SK-N-SH (cell line): ENCODE data around the gene KCNB1. TPM values are rescaled to one million over a fixed set of nuclear protein-coding genes. Genes with fewer than 3 reads are reported as not detected.

Source experiments
- CTCF ChIA-PET: fragments of 300-600, 350-600 bp; formaldehyde crosslinking; extraction: SDS; loops from one replicate; lab custom pipeline; 2021; lab: Yijun Ruan, JAX
- POLR2A ChIA-PET: fragments of 350-600 bp; sonication (Branson Sonifier 250); formaldehyde crosslinking; extraction: SDS; loops from one replicate; lab custom pipeline; 2020; ENCODE audit warnings: antibody characterized with exemption, inconsistent platforms; lab: Yijun Ruan, JAX
- DNase-seq: peaks from one replicate; pipeline ENCODE4 v3.0.0; 2012
- H2AFZ ChIP-seq: fragments of 200-600 bp; sonication (generic); 2 replicates; pipeline ENCODE4 v1.8.1; 2016; ENCODE audit warnings: antibody characterized with exemption, mild to moderate bottlenecking, low read depth
- H3F3A ChIP-seq: fragments of 200-600 bp; sonication (generic); replicated peaks from 2 replicates; pipeline ENCODE3; 2016; ENCODE audit warnings: antibody characterized with exemption, mild to moderate bottlenecking; ENCODE audit not compliant: insufficient read depth
- H3K27ac ChIP-seq, 2 experiments: fragments of 200-500 bp in 1 of 2; fragments of 200-600 bp in 1 of 2; sonication (Bioruptor generic) in 1 of 2; sonication (generic), shearing (Covaris generic) in 1 of 2; 2 replicates each; pipeline versions ENCODE4 v1.5.1 to v1.6.1; 2014 to 2016; ENCODE audit warnings: low read depth in 2 of 2, inconsistent platforms in 1 of 2, low read length in 1 of 2, mild to moderate bottlenecking in 1 of 2, mixed read lengths in 1 of 2
- H3K27me3 ChIP-seq: fragments of 200-600 bp; sonication (generic), shearing (Covaris generic); 2 replicates; pipeline ENCODE4 v1.6.1; 2016; ENCODE audit warnings: mixed run types; ENCODE audit not compliant: insufficient read depth
- H3K36me3 ChIP-seq, 2 experiments: fragments of 200-500 bp in 1 of 2; fragments of 200-600 bp in 1 of 2; sonication (Bioruptor generic) in 1 of 2; sonication (generic) in 1 of 2; replicated peaks in 1 of 2; 2 replicates each; pipeline versions ENCODE3 to v1.5.1; 2014 to 2016; ENCODE audit warnings: low read length in 1 of 2, mild to moderate bottlenecking in 1 of 2; ENCODE audit not compliant: insufficient read depth in 2 of 2, control insufficient read depth in 1 of 2
- H3K4me1 ChIP-seq, 2 experiments: fragments of 200-500 bp in 1 of 2; fragments of 200-600 bp in 1 of 2; sonication (Bioruptor generic) in 1 of 2; sonication (generic), shearing (Covaris generic) in 1 of 2; 2 replicates each; pipeline versions ENCODE4 v1.5.1 to v1.6.1; 2014 to 2016; ENCODE audit warnings: low read depth in 1 of 2, low read length in 1 of 2, mixed run types in 1 of 2; ENCODE audit not compliant: insufficient read depth in 2 of 2, control insufficient read depth in 1 of 2
- H3K4me2 ChIP-seq: fragments of 200-600 bp; sonication (generic), shearing (Covaris generic); 2 replicates; pipeline ENCODE4 v1.6.1; 2017; ENCODE audit warnings: mixed run types
- H3K4me3 ChIP-seq, 2 experiments: fragments of 200-500 bp in 1 of 2; fragments of 200-600 bp in 1 of 2; sonication (Bioruptor generic) in 1 of 2; sonication (generic), shearing (Covaris generic) in 1 of 2; 2 replicates each; pipeline versions ENCODE4 v1.5.1 to v1.8.1; 2014 to 2016; ENCODE audit warnings: low read depth in 2 of 2, inconsistent platforms in 1 of 2, low read length in 1 of 2, mild to moderate bottlenecking in 1 of 2, mixed read lengths in 1 of 2, moderate library complexity in 1 of 2
- H3K79me2 ChIP-seq: fragments of 200-600 bp; sonication (generic); 2 replicates; pipeline ENCODE4 v1.8.1; 2017; ENCODE audit warnings: mild to moderate bottlenecking; ENCODE audit not compliant: insufficient read depth
- H3K9ac ChIP-seq: fragments of 200-600 bp; sonication (generic); 2 replicates; pipeline ENCODE4 v1.6.1; 2017; ENCODE audit warnings: mixed run types
- H3K9me2 ChIP-seq: fragments of 200-600 bp; sonication (generic); 2 replicates; pipeline ENCODE4 v1.6.1; 2017; ENCODE audit warnings: mixed run types
- H3K9me3 ChIP-seq: fragments of 200-600 bp; sonication (generic); 2 replicates; pipeline ENCODE4 v1.6.1; 2017; ENCODE audit warnings: mixed run types, mild to moderate bottlenecking, moderate library complexity
- H4K20me1 ChIP-seq: fragments of 200-600 bp; sonication (generic); 2 replicates; pipeline ENCODE4 v1.6.1; 2017; ENCODE audit warnings: mild to moderate bottlenecking, mixed run types; ENCODE audit not compliant: insufficient read depth
- CHD2 ChIP-seq: fragments of 150-350 bp; IDR thresholded peaks from 2 replicates; pipeline ENCODE4 v1.6.1; 2018; ENCODE audit warnings: low read length; ENCODE audit not compliant: partially characterized antibody
- CTCF ChIP-seq: fragments of 200-600 bp; sonication (generic); IDR thresholded peaks from 2 replicates; pipeline ENCODE4 v1.6.1; 2017; ENCODE audit warnings: antibody characterized with exemption, mild to moderate bottlenecking, moderate library complexity
- ELF1 ChIP-seq: IDR thresholded peaks from 2 replicates; pipeline ENCODE4 v1.4.0; 2012
- EP300 ChIP-seq, 2 experiments: IDR thresholded peaks; 2 replicates each; pipeline versions ENCODE4 v1.4.0 to v1.6.1; 2012; ENCODE audit warnings: borderline replicate concordance in 1 of 2, low read depth in 1 of 2, low read length in 1 of 2
- EZH2phosphoT487 ChIP-seq: fragments of 200-600 bp; sonication (generic); IDR thresholded peaks from 2 replicates; pipeline ENCODE4 v1.6.1; 2017; ENCODE audit warnings: low read depth, mixed run types, mild to moderate bottlenecking, antibody characterized with exemption, moderate library complexity, borderline replicate concordance
- FOSL2 ChIP-seq: IDR thresholded peaks from 2 replicates; pipeline ENCODE4 v1.4.0; 2012; ENCODE audit warnings: low read depth, mild to moderate bottlenecking, moderate library complexity, borderline replicate concordance
- FOXJ3 ChIP-seq: sonication (generic); formaldehyde crosslinking; IDR thresholded peaks from 2 replicates; pipeline ENCODE4 v1.5.1; 2020; ENCODE audit warnings: mild to moderate bottlenecking, missing genetic modification reagents
- GABPA ChIP-seq: IDR thresholded peaks from 2 replicates; pipeline ENCODE4 v1.4.0; 2012; ENCODE audit warnings: low read depth, mild to moderate bottlenecking
- JUND ChIP-seq: IDR thresholded peaks from 2 replicates; pipeline ENCODE4 v1.4.0; 2012
- MAX ChIP-seq: IDR thresholded peaks from 2 replicates; pipeline ENCODE4 v1.4.0; 2012; ENCODE audit warnings: low read depth
- MEF2A ChIP-seq: IDR thresholded peaks from 2 replicates; pipeline ENCODE4 v1.4.0; 2012; ENCODE audit warnings: low read depth, borderline replicate concordance
- MXI1 ChIP-seq: IDR thresholded peaks from 2 replicates; pipeline ENCODE4 v1.6.1; 2012; ENCODE audit warnings: mild to moderate bottlenecking, low read depth, low read length, improper control_type of control experiment
- NFIC ChIP-seq: IDR thresholded peaks from 2 replicates; pipeline ENCODE4 v1.4.0; 2012; ENCODE audit warnings: borderline replicate concordance
- NRF1 ChIP-seq: IDR thresholded peaks from 2 replicates; pipeline ENCODE4 v1.6.1; 2012; ENCODE audit warnings: low read depth, mild to moderate bottlenecking, low read length
- PBX3 ChIP-seq: IDR thresholded peaks from 2 replicates; pipeline ENCODE4; 2012
- POLR2AphosphoS5 ChIP-seq: IDR thresholded peaks from 2 replicates; pipeline ENCODE4 v1.6.1; 2012; ENCODE audit warnings: low read depth, low read length
- RAD21 ChIP-seq: IDR thresholded peaks from 2 replicates; pipeline ENCODE4 v1.6.1; 2012; ENCODE audit warnings: mild to moderate bottlenecking, low read length
- RCOR1 ChIP-seq: fragments of 150-350 bp; IDR thresholded peaks from 2 replicates; pipeline ENCODE4 v1.6.1; 2017; ENCODE audit warnings: antibody characterized with exemption, low read length
- RFX5 ChIP-seq: IDR thresholded peaks from 2 replicates; pipeline ENCODE4 v1.6.1; 2012; ENCODE audit warnings: mild to moderate bottlenecking, improper control_type of control experiment, low read length
- RXRA ChIP-seq: IDR thresholded peaks from 2 replicates; pipeline ENCODE4 v1.4.0; 2012; ENCODE audit warnings: low read depth, mild to moderate bottlenecking, borderline replicate concordance
- SMC3 ChIP-seq: IDR thresholded peaks from 2 replicates; pipeline ENCODE4 v1.6.1; 2012; ENCODE audit warnings: low read depth, low read length, improper control_type of control experiment
- TAF1 ChIP-seq: IDR thresholded peaks from 2 replicates; pipeline ENCODE4 v1.6.1; 2012; ENCODE audit warnings: low read depth, mild to moderate bottlenecking, low read length, moderate library complexity, borderline replicate concordance
- TCF12 ChIP-seq: IDR thresholded peaks from 2 replicates; pipeline ENCODE4 v1.4.0; 2012
- YY1 ChIP-seq: IDR thresholded peaks from 2 replicates; pipeline ENCODE4 v1.4.0; 2012; ENCODE audit warnings: low read depth, mild to moderate bottlenecking
- ZBTB33 ChIP-seq: IDR thresholded peaks from 2 replicates; pipeline ENCODE4 v1.4.0; 2012; ENCODE audit warnings: low read depth, borderline replicate concordance
- WGBS: methylation state at CpG from one replicate; pipeline ENCODE4 v1.1.6; 2017; ENCODE audit warnings: low lambda C conversion rate; 5-methylcytosine and 5-hydroxymethylcytosine counted together
- polyA plus RNA-seq, 3 experiments: library from polyadenylated mRNA; depleted of rRNA; stranded (reverse); fragments of >200 nt; gene quantifications; 2 replicates each; pipeline ENCODE4 v1.2.3, GENCODE V29; 2012
- TF ChIP-seq, protein P1 (sequence below): IDR thresholded peaks from 2 replicates; pipeline ENCODE4 v1.4.0; 2012; ENCODE audit warnings: low read depth, borderline replicate concordance
- TF ChIP-seq, protein P2 (sequence below): fragments of 150-350 bp; IDR thresholded peaks from 2 replicates; pipeline ENCODE4 v1.6.1; 2017; ENCODE audit warnings: antibody characterized with exemption, low read length, low read depth, borderline replicate concordance

The KCNB1 gene
- polyA plus RNA-seq, 1 of the 3 experiments (the other 2 are of a cell fraction) = 0.82 TPM

DNA sequence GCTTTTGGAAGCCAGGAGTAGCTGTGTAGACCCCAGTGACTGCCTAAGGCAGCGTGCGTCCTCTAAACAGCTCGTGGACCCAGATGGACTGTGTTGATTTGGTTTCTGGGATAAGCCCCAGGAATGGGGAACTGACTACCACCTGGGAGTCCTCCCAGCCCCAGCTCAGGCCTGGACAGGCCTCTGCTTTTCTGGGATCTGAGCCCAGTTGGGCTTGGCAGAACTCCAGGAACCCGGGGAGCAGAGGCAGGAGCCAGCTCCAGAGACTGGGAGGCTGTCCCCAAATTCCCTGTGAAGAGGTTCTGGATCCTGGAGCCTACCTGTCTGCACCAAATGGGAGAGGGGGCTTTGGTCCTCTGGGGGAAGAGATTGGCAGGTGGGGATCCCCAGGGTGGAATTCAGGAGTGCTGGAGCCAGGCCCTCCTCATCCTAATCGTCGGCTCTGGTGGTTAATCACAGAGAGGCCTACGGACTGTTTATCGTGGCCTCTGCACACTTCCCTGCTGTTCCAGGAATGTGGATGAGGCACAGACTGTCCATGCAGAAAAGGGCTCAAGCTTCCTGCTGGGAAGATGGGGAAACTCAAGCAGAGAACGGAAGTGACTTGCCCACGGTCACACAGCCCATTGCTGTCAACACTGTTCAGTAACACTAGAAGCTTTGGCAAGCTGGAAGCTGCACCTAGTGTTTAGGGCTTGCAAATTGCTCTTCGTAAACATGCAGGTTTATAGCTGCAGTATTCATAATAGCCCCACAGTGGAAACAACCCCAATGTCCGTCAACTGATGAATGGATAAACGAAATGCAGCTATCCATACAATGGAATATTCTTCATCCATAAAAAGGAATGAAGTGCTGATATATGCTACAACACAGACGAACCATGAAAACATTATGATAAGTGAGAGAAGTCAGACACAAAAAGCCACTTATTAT is 100.6 kb downstream of the KCNB1 start:
- peak; percentile 72 for DNase-seq
- no peak overlapping the region for H3K4me2 ChIP-seq
- TF ChIP-seq, protein P1, sequence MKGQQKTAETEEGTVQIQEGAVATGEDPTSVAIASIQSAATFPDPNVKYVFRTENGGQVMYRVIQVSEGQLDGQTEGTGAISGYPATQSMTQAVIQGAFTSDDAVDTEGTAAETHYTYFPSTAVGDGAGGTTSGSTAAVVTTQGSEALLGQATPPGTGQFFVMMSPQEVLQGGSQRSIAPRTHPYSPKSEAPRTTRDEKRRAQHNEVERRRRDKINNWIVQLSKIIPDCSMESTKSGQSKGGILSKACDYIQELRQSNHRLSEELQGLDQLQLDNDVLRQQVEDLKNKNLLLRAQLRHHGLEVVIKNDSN = no peak
- no peak for TF ChIP-seq ELF1
- TF ChIP-seq POLR2AphosphoS5 = no peak
- peak; percentile 20; the same call in 1 of the 2 replicates for TF ChIP-seq SMC3
- peak in 1 of 2 experiments; percentile 84; a peak in 2 of 4 replicates for TF ChIP-seq EP300 (IDR thresholded peaks at IDR 0.05; ENCODE audit: borderline replicate concordance in 1 of 2, low read depth in 1 of 2, low read length in 1 of 2)
- no peak for TF ChIP-seq RXRA
- no peak for TF ChIP-seq GABPA
- no peak for TF ChIP-seq YY1
- no peak for TF ChIP-seq MAX
- TF ChIP-seq TAF1 = no peak
- TF ChIP-seq ZBTB33 = no peak
- TF ChIP-seq MEF2A = no peak
- no peak; the same call in 1 of the 2 replicates for TF ChIP-seq FOXJ3
- no peak for TF ChIP-seq EZH2phosphoT487
- TF ChIP-seq FOSL2 = no peak
- TF ChIP-seq MXI1 = peak; percentile 24; the same call in 1 of the 2 replicates
- TF ChIP-seq PBX3 = no peak
- peak; percentile 80 for TF ChIP-seq CHD2
- TF ChIP-seq CTCF = no peak
- TF ChIP-seq, protein P2, sequence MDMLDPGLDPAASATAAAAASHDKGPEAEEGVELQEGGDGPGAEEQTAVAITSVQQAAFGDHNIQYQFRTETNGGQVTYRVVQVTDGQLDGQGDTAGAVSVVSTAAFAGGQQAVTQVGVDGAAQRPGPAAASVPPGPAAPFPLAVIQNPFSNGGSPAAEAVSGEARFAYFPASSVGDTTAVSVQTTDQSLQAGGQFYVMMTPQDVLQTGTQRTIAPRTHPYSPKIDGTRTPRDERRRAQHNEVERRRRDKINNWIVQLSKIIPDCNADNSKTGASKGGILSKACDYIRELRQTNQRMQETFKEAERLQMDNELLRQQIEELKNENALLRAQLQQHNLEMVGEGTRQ = no peak
- peak; percentile 67 for TF ChIP-seq TCF12
- no peak for TF ChIP-seq RAD21
- TF ChIP-seq NRF1 = no peak
- no peak for TF ChIP-seq RFX5
- TF ChIP-seq NFIC = peak; percentile 89
- TF ChIP-seq JUND = no peak
- TF ChIP-seq RCOR1 = peak; percentile 74

More for the DNA sequence above, 100.6 kb downstream of the KCNB1 start:
- Histone ChIP-seq H3K27ac (peak overlapping the region in 1 of 2 experiments; percentile 74; a peak in 2 of 4 replicates), H2AFZ (no peak overlapping the region), H3K79me2 (no peaks in the 10 kb centered on the region), H3K27me3 (no peaks in the 10 kb centered on the region), H3K4me3 (no peak overlapping the region), H4K20me1 (no peaks in the 10 kb centered on the region), H3K9me2 (no peaks in the 10 kb centered on the region), H3F3A (no peaks in the 10 kb centered on the region), H3K9me3 (no peaks in the 10 kb centered on the region), H3K36me3 (no peaks in the 10 kb centered on the region), H3K9ac (no peak overlapping the region), H3K4me1 (peaks cover 0 to 53% of the 10 kb centered on the region in 2 experiments; a peak in 2 of 4 replicates)
- WGBS = 57% methylated on average over 13 of the region's 14 CpGs
- POLR2A ChIA-PET = interaction anchor here (1.0 to 1.1 kb wide), 2 partner anchors 15 to 102 kb away, joined by 4 to 5 read pairs; no protein-coding TSS in a partner anchor
- CTCF ChIA-PET = interaction anchor here (0.8 to 8.7 kb wide), 8 partner anchors 14 to 162 kb away, joined by 3 to 141 read pairs (median 10); partner anchors contain the start of gene KCNB1
